Upper lobe of left lung (tissue), 6 donors: ENCODE results near the gene XPR1. TPM values are rescaled to one million over a fixed set of nuclear protein-coding genes. Genes with fewer than 3 reads are reported as not detected.

Experiments used
- ATAC-seq, 2 donors: fragments of 200-7000 bp; cut with Tn5 transposase; one replicate each; pipeline ENCODE4 v1.9.1; 2022; ENCODE audit warnings: mild to moderate bottlenecking in 2 of 2, moderate library complexity in 2 of 2; ENCODE audit not compliant: low FRiP score in 2 of 2
- DNase-seq, 2 donors: peaks; one replicate each; pipeline ENCODE4 v3.0.0-alpha.2; 2019 to 2020
- H3K27ac ChIP-seq, 4 donors: fragments of 200-600 bp; sonication (generic); one replicate each; pipeline ENCODE4 v1.5.1; 2016 to 2019
- H3K27me3 ChIP-seq, 4 donors: fragments of 200-600 bp; sonication (generic); one replicate each; pipeline ENCODE4 v1.5.1; 2017 to 2019
- H3K36me3 ChIP-seq, 4 donors: fragments of 200-600 bp; sonication (generic); one replicate each; pipeline ENCODE4 v1.5.1; 2016 to 2019
- H3K4me1 ChIP-seq, 4 donors: fragments of 200-600 bp; sonication (generic); one replicate each; pipeline ENCODE4 v1.5.1; 2018 to 2019
- H3K4me3 ChIP-seq, 4 donors: fragments of 200-600 bp; sonication (generic); one replicate each; pipeline ENCODE4 v1.5.1; 2017 to 2019; ENCODE audit warnings: mild to moderate bottlenecking in 2 of 4, moderate library complexity in 1 of 4
- H3K9me3 ChIP-seq, 4 donors: fragments of 200-600 bp; sonication (generic); one replicate each; pipeline ENCODE4 v1.5.1; 2018 to 2019
- CTCF ChIP-seq, 6 experiments: fragments of 450-650 bp in 4 of 6; fragments of 200-600 bp in 2 of 6; sonication (generic) in 2 of 6; IDR thresholded peaks; one replicate each; pipeline ENCODE4 v1.5.1; 2016 to 2019; ENCODE audit warnings: antibody characterized with exemption in 6 of 6
- EP300 ChIP-seq, 4 donors: sonication (generic); formaldehyde crosslinking; IDR thresholded peaks; one replicate each; pipeline ENCODE4 v1.5.1; 2017; ENCODE audit warnings: antibody characterized with exemption in 4 of 4, control low read depth in 2 of 4
- POLR2A ChIP-seq, 4 donors: fragments of 450-650 bp; IDR thresholded peaks; one replicate each; pipeline ENCODE4 v1.5.1; 2016 to 2017; ENCODE audit warnings: antibody characterized with exemption in 4 of 4, mild to moderate bottlenecking in 2 of 4
- POLR2AphosphoS5 ChIP-seq, 2 donors: sonication (generic); formaldehyde crosslinking; IDR thresholded peaks; one replicate each; pipeline ENCODE4 v1.5.1; 2017; ENCODE audit warnings: antibody characterized with exemption in 2 of 2
- WGBS, 2 donors: methylation state at CpG; one replicate each; pipeline ENCODE4 v1.1.5; 2017 to 2018; 5-methylcytosine and 5-hydroxymethylcytosine counted together
- total RNA-seq, 6 donors: library from RNA; depleted of rRNA in 4 of 6; stranded (reverse); fragments of >200 nt in 4 of 6; gene quantifications; one replicate each; pipeline versions ENCODE4 v1.1.0 to v1.2.1, GENCODE V29; 2016 to 2021
- donor health status: DM: no; HTN: no; CAD: no; lungs with moderate emphysema.
- donor health status: DM: no; HTN: yes; CAD: no; lungs with severe emphysema.

XPR1 gene
- total RNA-seq, 6 donors from 2014 or later = 21.3 to 30.2 (median 25.3) TPM

- H3K36me3 ChIP-seq = peaks cover 0 to 22% (median 5%) of the 10 kb centered on the region in 4 donors
- no peak for DNase-seq
- H3K27ac ChIP-seq = no peak overlapping the region
- H3K9me3 ChIP-seq = no peaks in the 10 kb centered on the region
- no peak for ATAC-seq
- H3K4me1 ChIP-seq = no peaks in the 10 kb centered on the region
- H3K27me3 ChIP-seq = no peaks in the 10 kb centered on the region
- 93 to 98% methylated on average over 2 of the region's 2 CpGs for WGBS, 2 donors
- no peak overlapping the region for H3K4me3 ChIP-seq
- TF ChIP-seq POLR2AphosphoS5 (IDR thresholded peaks at IDR 0.05) (no peak), EP300 (IDR thresholded peaks at IDR 0.05) (no peak), CTCF (IDR thresholded peaks at IDR 0.05) (no peak)
Observed at GRCh38 chr1:180811298-180811697, 179.5 kb downstream of the XPR1 start.

GRCh38 chr1:180811886-180812285, 180.1 kb downstream of the XPR1 start:
- TF ChIP-seq EP300 (IDR thresholded peaks at IDR 0.05) (no peak), POLR2A (IDR thresholded peaks at IDR 0.05) (no peak), POLR2AphosphoS5 (IDR thresholded peaks at IDR 0.05) (no peak), CTCF (IDR thresholded peaks at IDR 0.05) (no peak)
- no peaks in the 10 kb centered on the region for H3K9me3 ChIP-seq
- H3K36me3 ChIP-seq = peaks cover 0 to 17% (median 5%) of the 10 kb centered on the region in 4 donors
- no peaks in the 10 kb centered on the region for H3K27me3 ChIP-seq
- no peaks in the 10 kb centered on the region for H3K4me1 ChIP-seq
- H3K27ac ChIP-seq = no peak overlapping the region
- no peak overlapping the region for H3K4me3 ChIP-seq
- ATAC-seq (no peak), DNase-seq (no peak)

GRCh38 chr1:180814258-180814657, 182.4 kb downstream of the XPR1 start:
- TF ChIP-seq POLR2AphosphoS5 (IDR thresholded peaks at IDR 0.05) = no peak
- TF ChIP-seq EP300 (IDR thresholded peaks at IDR 0.05) = no peak
- TF ChIP-seq CTCF (IDR thresholded peaks at IDR 0.05) = no peak
- TF ChIP-seq POLR2A (IDR thresholded peaks at IDR 0.05) = no peak
- Histone ChIP-seq H3K27me3 (no peaks in the 10 kb centered on the region), H3K27ac (no peak overlapping the region), H3K36me3 (peaks cover 0 to 7% (median 3%) of the 10 kb centered on the region in 4 donors), H3K4me3 (no peak overlapping the region), H3K9me3 (no peaks in the 10 kb centered on the region), H3K4me1 (no peaks in the 10 kb centered on the region)
- ATAC-seq (no peak), DNase-seq (no peak)

GRCh38 chr1:180815188-180815587, 183.4 kb downstream of the XPR1 start:
- TF ChIP-seq CTCF (IDR thresholded peaks at IDR 0.05) (no peak), POLR2AphosphoS5 (IDR thresholded peaks at IDR 0.05) (no peak), EP300 (IDR thresholded peaks at IDR 0.05) (no peak), POLR2A (IDR thresholded peaks at IDR 0.05) (no peak)
- Histone ChIP-seq H3K27me3 (no peaks in the 10 kb centered on the region), H3K9me3 (no peaks in the 10 kb centered on the region), H3K4me1 (no peaks in the 10 kb centered on the region), H3K27ac (no peak overlapping the region), H3K36me3 (peaks cover 0 to 7% (median 3%) of the 10 kb centered on the region in 4 donors), H3K4me3 (no peak overlapping the region)
- no peak for DNase-seq
- 70 to 72% methylated on average over 4 of the region's 4 CpGs for WGBS, 2 donors
- no peak for ATAC-seq

- WGBS, 2 donors = 93 to 95% methylated on average over 9 to 10 of the region's 10 CpGs
- no peak for ATAC-seq
- no peak overlapping the region for H3K27ac ChIP-seq
- no peaks in the 10 kb centered on the region for H3K27me3 ChIP-seq
- DNase-seq = no peak
- no peak overlapping the region for H3K4me3 ChIP-seq
- TF ChIP-seq POLR2A (IDR thresholded peaks at IDR 0.05) = no peak
- H3K4me1 ChIP-seq = no peaks in the 10 kb centered on the region
- H3K9me3 ChIP-seq = no peaks in the 10 kb centered on the region
- H3K36me3 ChIP-seq = peaks cover 0 to 7% (median 3%) of the 10 kb centered on the region in 4 donors
Observed at GRCh38 chr1:180816132-180816531, 184.3 kb downstream of the XPR1 start.
